Fibroblast of lung (primary cell): Measurements from ENCODE around the gene RNF150.

Source experiments
- CTCF ChIP-seq, 2 donors: IDR thresholded peaks in 1 of 2; conservative IDR thresholded peaks in 1 of 2; 1 replicate in 1 of 2; 2 replicates in 1 of 2; pipeline ENCODE4 v1.5.1; 2011 to 2012; ENCODE audit warnings: low read length in 2 of 2, control low read depth in 1 of 2, inconsistent platforms in 1 of 2, low read depth in 1 of 2, mild to moderate bottlenecking in 1 of 2
- EZH2 ChIP-seq: IDR thresholded peaks from 2 replicates; pipeline ENCODE4 v1.5.1; 2012; ENCODE audit warnings: low read length, control low read depth, mild to moderate bottlenecking; ENCODE audit errors: missing control alignments

- TF ChIP-seq EZH2 (no peak), CTCF (conservative IDR thresholded peaks at IDR 0.05 in 1 of 2, IDR thresholded peaks at IDR 0.05 in 1 of 2; ENCODE audit: low read depth in 1 of 2, low read length in 2 of 2) (no peak)
These were observed 138.2 kb downstream of the RNF150 start for GRCh38 chr4:140995058-140995457.
